ENCODE results near the gene ERBB2.

DNA sequence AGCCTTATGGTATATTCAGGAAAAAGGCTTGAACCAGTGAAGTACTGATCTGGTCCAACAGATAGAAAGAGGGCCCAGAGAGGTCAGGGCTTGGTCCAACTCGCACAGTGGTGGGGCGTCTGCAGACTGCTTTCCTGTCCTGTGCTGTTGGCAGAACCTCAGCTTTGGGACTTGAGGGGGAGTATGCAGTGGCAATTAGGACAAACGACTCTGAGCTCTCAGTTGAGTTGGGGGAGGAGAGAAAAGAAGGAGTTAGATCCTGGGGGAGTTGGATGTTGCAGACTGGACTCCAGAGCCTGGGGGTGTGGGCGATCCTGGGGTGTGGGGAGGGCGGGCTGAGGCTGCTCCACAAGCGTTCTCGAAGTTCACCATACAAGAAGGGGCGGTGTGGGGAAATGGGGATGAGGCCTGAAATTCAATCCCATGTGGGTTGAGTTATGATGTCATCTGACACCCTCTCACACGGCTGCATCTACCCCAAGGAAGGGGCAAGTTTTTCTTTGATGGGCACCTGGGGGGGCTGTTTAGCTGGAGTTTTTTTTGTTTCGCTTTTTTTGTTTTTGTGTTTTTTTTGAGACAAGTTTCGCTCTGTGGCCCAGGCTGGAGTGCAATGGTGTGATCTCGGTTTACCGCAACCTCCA is 52.5 kb downstream of the ERBB2 start:
- TF ChIP-seq, protein P1, sequence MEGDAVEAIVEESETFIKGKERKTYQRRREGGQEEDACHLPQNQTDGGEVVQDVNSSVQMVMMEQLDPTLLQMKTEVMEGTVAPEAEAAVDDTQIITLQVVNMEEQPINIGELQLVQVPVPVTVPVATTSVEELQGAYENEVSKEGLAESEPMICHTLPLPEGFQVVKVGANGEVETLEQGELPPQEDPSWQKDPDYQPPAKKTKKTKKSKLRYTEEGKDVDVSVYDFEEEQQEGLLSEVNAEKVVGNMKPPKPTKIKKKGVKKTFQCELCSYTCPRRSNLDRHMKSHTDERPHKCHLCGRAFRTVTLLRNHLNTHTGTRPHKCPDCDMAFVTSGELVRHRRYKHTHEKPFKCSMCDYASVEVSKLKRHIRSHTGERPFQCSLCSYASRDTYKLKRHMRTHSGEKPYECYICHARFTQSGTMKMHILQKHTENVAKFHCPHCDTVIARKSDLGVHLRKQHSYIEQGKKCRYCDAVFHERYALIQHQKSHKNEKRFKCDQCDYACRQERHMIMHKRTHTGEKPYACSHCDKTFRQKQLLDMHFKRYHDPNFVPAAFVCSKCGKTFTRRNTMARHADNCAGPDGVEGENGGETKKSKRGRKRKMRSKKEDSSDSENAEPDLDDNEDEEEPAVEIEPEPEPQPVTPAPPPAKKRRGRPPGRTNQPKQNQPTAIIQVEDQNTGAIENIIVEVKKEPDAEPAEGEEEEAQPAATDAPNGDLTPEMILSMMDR (IDR thresholded peaks at IDR 0.05): no peak
- no peak for TF ChIP-seq POLR2A (IDR thresholded peaks at IDR 0.05)
- no peak for TF ChIP-seq EP300 (IDR thresholded peaks at IDR 0.05)
- no peak for TF ChIP-seq POLR2AphosphoS5 (IDR thresholded peaks at IDR 0.05)

Data from upper lobe of left lung (tissue), 4 donors.